CD14-positive monocyte (primary cell): ENCODE results near the gene CYB5A. TPM values are rescaled to one million over a fixed set of nuclear protein-coding genes. Genes with fewer than 3 reads are reported as not detected.
A peak's percentile ranks its signal among the peaks of the same experiment; 100 is the strongest.

Experiments
- DNase-seq, 3 donors: peaks; one replicate each; pipeline ENCODE4 v3.0.0-alpha.2; 2011 to 2022
- H2AFZ ChIP-seq: 2 replicates; pipeline ENCODE4 v1.6.0; 2012; ENCODE audit warnings: mild to moderate bottlenecking, low read depth, low read length, inconsistent platforms; ENCODE audit not compliant: insufficient read depth, poor library complexity, severe bottlenecking
- H3K27ac ChIP-seq, 2 donors: 1 replicate in 1 of 2; 2 replicates in 1 of 2; pipeline ENCODE4 v1.5.1; 2012 to 2013; ENCODE audit warnings: low read length in 2 of 2, control low read depth in 1 of 2, inconsistent platforms in 1 of 2, low read depth in 1 of 2, mild to moderate bottlenecking in 1 of 2
- H3K27me3 ChIP-seq, 2 donors: one replicate each; pipeline versions ENCODE4 v1.6.0 to v1.6.1; 2011 to 2013; ENCODE audit warnings: low read length in 2 of 2; ENCODE audit not compliant: control insufficient read depth in 2 of 2, insufficient read depth in 2 of 2
- H3K36me3 ChIP-seq, 2 donors: replicated peaks in 1 of 2; 1 replicate in 1 of 2; 2 replicates in 1 of 2; pipeline versions ENCODE4 v1.5.1 to v1.6.1; 2012 to 2013; ENCODE audit warnings: low read length in 2 of 2, control low read depth in 1 of 2, inconsistent platforms in 1 of 2, mild to moderate bottlenecking in 1 of 2; ENCODE audit not compliant: insufficient read depth in 2 of 2, control insufficient read depth in 1 of 2
- H3K4me1 ChIP-seq, 2 donors: 1 replicate in 1 of 2; 2 replicates in 1 of 2; pipeline versions ENCODE4 v1.5.1 to v1.6.1; 2012 to 2013; ENCODE audit warnings: low read length in 2 of 2, control low read depth in 1 of 2, inconsistent platforms in 1 of 2, mild to moderate bottlenecking in 1 of 2, moderate library complexity in 1 of 2; ENCODE audit not compliant: insufficient read depth in 2 of 2, control insufficient read depth in 1 of 2
- H3K4me2 ChIP-seq: replicated peaks from 2 replicates; pipeline ENCODE3; 2012; ENCODE audit warnings: low read length, moderate library complexity, mild to moderate bottlenecking; ENCODE audit not compliant: poor library complexity, severe bottlenecking; ENCODE audit errors: extremely low read depth
- H3K4me3 ChIP-seq, 3 experiments: fragments of 200-600 bp in 1 of 3; sonication (generic) in 1 of 3; replicated peaks in 1 of 3; 1 replicate in 2 of 3; 2 replicates in 1 of 3; pipeline ENCODE4 v1.5.1; 2011 to 2013; ENCODE audit warnings: low read length in 3 of 3, mild to moderate bottlenecking in 3 of 3, control low read depth in 2 of 3, low read depth in 2 of 3, inconsistent platforms in 1 of 3, moderate library complexity in 1 of 3
- H3K79me2 ChIP-seq: 2 replicates; pipeline ENCODE4 v1.6.0; 2012; ENCODE audit warnings: mild to moderate bottlenecking, control low read depth, inconsistent platforms, low read length, moderate library complexity; ENCODE audit not compliant: insufficient read depth
- H3K9ac ChIP-seq: 2 replicates; pipeline ENCODE4 v1.6.0; 2017; ENCODE audit warnings: low read length, mild to moderate bottlenecking; ENCODE audit not compliant: insufficient read depth, poor library complexity, severe bottlenecking
- H3K9me3 ChIP-seq, 2 donors: replicated peaks in 1 of 2; 1 replicate in 1 of 2; 2 replicates in 1 of 2; pipeline versions ENCODE4 v1.5.1 to v1.6.1; 2012 to 2013; ENCODE audit warnings: low read length in 2 of 2, control low read depth in 1 of 2; ENCODE audit not compliant: control insufficient read depth in 1 of 2, insufficient read depth in 1 of 2
- H4K20me1 ChIP-seq: 2 replicates; pipeline ENCODE4 v1.6.0; 2012; ENCODE audit warnings: mild to moderate bottlenecking, low read length, control low read depth, moderate library complexity; ENCODE audit not compliant: insufficient read depth
- H3K27ac Mint-ChIP-seq, 7 donors: one replicate each; pipeline ENCODE4 v1.8.0; 2020; ENCODE audit warnings: mild to moderate bottlenecking in 7 of 7, mixed read lengths in 7 of 7, moderate library complexity in 6 of 7, inconsistent platforms in 2 of 7
- H3K27me3 Mint-ChIP-seq, 3 donors: one replicate each; pipeline ENCODE4 v1.8.0; 2021 to 2022; ENCODE audit warnings: low read depth in 3 of 3, mild to moderate bottlenecking in 3 of 3, mixed read lengths in 3 of 3, moderate library complexity in 3 of 3, inconsistent platforms in 1 of 3
- H3K36me3 Mint-ChIP-seq, 2 donors: one replicate each; pipeline ENCODE4 v1.8.0; 2020; ENCODE audit warnings: mixed read lengths in 2 of 2, inconsistent platforms in 1 of 2, mild to moderate bottlenecking in 1 of 2
- H3K4me1 Mint-ChIP-seq: one replicate; pipeline ENCODE4 v1.8.0; 2020; ENCODE audit warnings: mild to moderate bottlenecking, mixed read lengths
- H3K4me3 Mint-ChIP-seq, 2 donors: one replicate each; pipeline ENCODE4 v1.8.0; 2020; ENCODE audit warnings: mild to moderate bottlenecking in 2 of 2, mixed read lengths in 2 of 2, moderate library complexity in 1 of 2
- H3K9me3 Mint-ChIP-seq, 7 donors: one replicate each; pipeline ENCODE4 v1.8.0; 2020 to 2022; ENCODE audit warnings: mixed read lengths in 7 of 7, mild to moderate bottlenecking in 6 of 7, moderate library complexity in 6 of 7, inconsistent platforms in 2 of 7
- WGBS: methylation state at CpG from one replicate; pipeline ENCODE4 v1.1.5; 2013; ENCODE audit warnings: missing lambda C conversion rate; ENCODE audit not compliant: insufficient coverage; 5-methylcytosine and 5-hydroxymethylcytosine counted together
- intact Hi-C, 2 donors: fragments of 100-400 bp; cut with micrococcal nuclease; formaldehyde crosslinking; loops; one replicate each; pipeline versions ENCODE4 v1.15.0 to v1.15.1; 2023
- polyA plus RNA-seq, 3 donors: library from polyadenylated mRNA; depleted of rRNA in 1 of 3; unstranded in 2 of 3; stranded (reverse) in 1 of 3; fragments of 300-500 nt in 2 of 3; fragments of >200 nt in 1 of 3; fragmentation: Illumina TruSeq in 2 of 3; gene quantifications; 1 replicate in 2 of 3; 2 replicates in 1 of 3; pipeline ENCODE4 v1.2.3, GENCODE V29; 2012 to 2021
- TF ChIP-seq, protein P1 (sequence below): fragments of 200-600 bp; IDR thresholded peaks from one replicate; pipeline ENCODE4 v1.8.0; 2022; ENCODE audit warnings: antibody characterized with exemption, mild to moderate bottlenecking

CYB5A gene
- polyA plus RNA-seq, 3 donors: 19.0 to 27.6 (median 22.4) TPM

DNA sequence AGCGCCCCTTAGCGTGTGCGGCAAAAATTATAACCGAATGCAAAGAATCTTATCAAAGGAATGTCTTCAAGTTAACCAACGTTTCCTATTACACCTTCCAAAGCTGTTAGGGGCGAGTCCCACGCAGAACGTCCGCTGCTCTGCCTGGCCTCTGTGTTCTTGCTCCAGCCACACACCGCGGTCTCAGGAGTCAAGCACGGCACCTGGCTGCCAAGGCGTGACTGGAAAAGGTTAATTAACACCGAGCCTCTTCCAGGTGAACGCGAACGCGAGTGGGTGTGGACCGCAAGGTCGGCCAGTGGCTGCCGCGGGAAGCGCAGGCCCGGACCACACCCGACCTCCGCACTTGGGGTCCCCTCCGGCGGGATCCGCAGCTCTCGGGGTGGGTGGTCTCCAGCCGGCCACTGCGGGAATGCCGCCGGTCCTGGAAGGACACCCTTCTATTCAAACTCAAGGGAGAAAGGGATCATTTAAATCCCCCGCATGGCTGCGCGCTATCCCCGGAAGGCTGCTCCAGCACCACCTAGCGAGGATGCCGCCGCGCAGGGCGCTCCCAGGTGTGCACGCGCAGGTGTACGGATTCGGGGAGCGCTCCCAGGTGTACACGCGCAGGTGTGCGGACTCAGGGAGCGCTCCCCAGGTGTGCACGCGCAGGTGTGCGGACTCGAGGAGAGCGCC lies 830 bp downstream of the CYB5A start:
- Histone ChIP-seq H3K36me3 (no peaks in the 10 kb centered on the region), H2AFZ (peak overlapping the region; percentile 87)

DNA sequence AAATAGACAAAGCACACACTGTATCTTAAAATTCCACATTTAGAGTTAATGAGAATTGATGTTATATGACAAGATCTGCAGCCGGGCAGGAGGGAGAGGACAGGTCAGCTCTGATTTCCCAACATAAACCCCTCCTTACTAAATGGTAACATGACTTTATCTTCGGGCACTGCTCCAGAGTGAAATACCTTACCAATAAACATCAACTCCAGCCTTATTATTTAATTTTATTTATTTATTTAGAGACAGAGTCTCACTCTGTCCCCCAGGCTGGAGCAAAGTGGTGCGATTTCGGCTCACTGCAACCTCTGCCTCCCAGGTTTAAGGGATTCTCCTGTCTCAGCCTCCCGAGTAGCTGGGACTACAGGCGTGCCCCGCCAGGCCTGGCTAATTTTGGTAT lies 1.7 kb downstream of the CYB5A start:
- H3K4me3 ChIP-seq: no peak overlapping the region
- Mint-ChIP-seq H3K27ac (no peak overlapping the region), H3K27me3 (peaks cover 0 to 4% (median 3%) of the 10 kb centered on the region in 3 donors), H3K9me3 (peaks cover 0 to 2% (median 0%) of the 10 kb centered on the region in 7 donors), H3K4me3 (no peak overlapping the region), H3K4me1 (peaks cover 32% of the 10 kb centered on the region), H3K36me3 (no peaks in the 10 kb centered on the region)
- WGBS: no CpG with 5 or more reads among the region's 7 CpGs
- H3K4me2 ChIP-seq: no peak overlapping the region
- H2AFZ ChIP-seq: no peak overlapping the region
- peaks cover 14 to 29% of the 10 kb centered on the region in 2 donors for H3K4me1 ChIP-seq
- H3K36me3 ChIP-seq: no peaks in the 10 kb centered on the region
- intact Hi-C loops: loop anchor here (5.0 kb wide), 3 partner anchors 38 to 207 kb away; partner anchors contain the start of genes CNDP2 (in 1 of the 2), FBXO15 (in 1 of the 2) and TIMM21 (in 1 of the 2)
- H3K9ac ChIP-seq: no peak overlapping the region
- no peaks in the 10 kb centered on the region for H3K79me2 ChIP-seq
- TF ChIP-seq, protein P1, sequence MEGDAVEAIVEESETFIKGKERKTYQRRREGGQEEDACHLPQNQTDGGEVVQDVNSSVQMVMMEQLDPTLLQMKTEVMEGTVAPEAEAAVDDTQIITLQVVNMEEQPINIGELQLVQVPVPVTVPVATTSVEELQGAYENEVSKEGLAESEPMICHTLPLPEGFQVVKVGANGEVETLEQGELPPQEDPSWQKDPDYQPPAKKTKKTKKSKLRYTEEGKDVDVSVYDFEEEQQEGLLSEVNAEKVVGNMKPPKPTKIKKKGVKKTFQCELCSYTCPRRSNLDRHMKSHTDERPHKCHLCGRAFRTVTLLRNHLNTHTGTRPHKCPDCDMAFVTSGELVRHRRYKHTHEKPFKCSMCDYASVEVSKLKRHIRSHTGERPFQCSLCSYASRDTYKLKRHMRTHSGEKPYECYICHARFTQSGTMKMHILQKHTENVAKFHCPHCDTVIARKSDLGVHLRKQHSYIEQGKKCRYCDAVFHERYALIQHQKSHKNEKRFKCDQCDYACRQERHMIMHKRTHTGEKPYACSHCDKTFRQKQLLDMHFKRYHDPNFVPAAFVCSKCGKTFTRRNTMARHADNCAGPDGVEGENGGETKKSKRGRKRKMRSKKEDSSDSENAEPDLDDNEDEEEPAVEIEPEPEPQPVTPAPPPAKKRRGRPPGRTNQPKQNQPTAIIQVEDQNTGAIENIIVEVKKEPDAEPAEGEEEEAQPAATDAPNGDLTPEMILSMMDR: no peak
- DNase-seq: no peak
- no peaks in the 10 kb centered on the region for H4K20me1 ChIP-seq
- H3K27me3 ChIP-seq: no peaks in the 10 kb centered on the region
- H3K27ac ChIP-seq: no peak overlapping the region
- H3K9me3 ChIP-seq: no peaks in the 10 kb centered on the region

More for the DNA sequence above, 830 bp downstream of the CYB5A start:
- Histone ChIP-seq H3K4me3 (peak overlapping the region; percentile 71 to 94 (median 89)), H3K4me1 (peaks cover 14 to 29% of the 10 kb centered on the region in 2 donors), H3K27me3 (no peaks in the 10 kb centered on the region), H3K9ac (peak overlapping the region; percentile 67), H3K79me2 (no peaks in the 10 kb centered on the region), H3K4me2 (peak overlapping the region; percentile 93), H4K20me1 (no peaks in the 10 kb centered on the region), H3K27ac (no peak overlapping the region), H3K9me3 (no peaks in the 10 kb centered on the region)
- Mint-ChIP-seq H3K36me3 (no peaks in the 10 kb centered on the region), H3K9me3 (peaks cover 0 to 2% (median 0%) of the 10 kb centered on the region in 7 donors), H3K4me1 (peaks cover 28% of the 10 kb centered on the region), H3K27ac (peak overlapping the region in 1 of 7 donors; percentile 15), H3K27me3 (peaks cover 0 to 4% (median 3%) of the 10 kb centered on the region in 3 donors), H3K4me3 (peak overlapping the region; percentile 95 to 100)
- 25% methylated on average over 44 of the region's 57 CpGs for WGBS
- no peak for DNase-seq
- intact Hi-C loops: loop anchor here (5.0 kb wide), 3 partner anchors 39 to 206 kb away; partner anchors contain the start of genes CNDP2 (in 1 of the 2), FBXO15 (in 1 of the 2) and TIMM21 (in 1 of the 2)
- TF ChIP-seq, protein P1: no peak
